GM18909 (cell line): ENCODE data around the gene TRIP10.

Experiments used
- ATAC-seq: cut with Tn5 transposase; IDR thresholded peaks from one replicate; pipeline ENCODE4 v1.9.1; 2021; ENCODE audit warnings: mild to moderate bottlenecking; ENCODE audit not compliant: unreplicated experiment, poor library complexity

TRIP10 gene

GRCh38 chr19:6723738-6724137 is 15.7 kb upstream of the TRIP10 start:
- no peak for ATAC-seq

- ATAC-seq, result no peak
Observed at GRCh38 chr19:6724631-6725492, 14.6 kb upstream of the TRIP10 start.

DNA sequence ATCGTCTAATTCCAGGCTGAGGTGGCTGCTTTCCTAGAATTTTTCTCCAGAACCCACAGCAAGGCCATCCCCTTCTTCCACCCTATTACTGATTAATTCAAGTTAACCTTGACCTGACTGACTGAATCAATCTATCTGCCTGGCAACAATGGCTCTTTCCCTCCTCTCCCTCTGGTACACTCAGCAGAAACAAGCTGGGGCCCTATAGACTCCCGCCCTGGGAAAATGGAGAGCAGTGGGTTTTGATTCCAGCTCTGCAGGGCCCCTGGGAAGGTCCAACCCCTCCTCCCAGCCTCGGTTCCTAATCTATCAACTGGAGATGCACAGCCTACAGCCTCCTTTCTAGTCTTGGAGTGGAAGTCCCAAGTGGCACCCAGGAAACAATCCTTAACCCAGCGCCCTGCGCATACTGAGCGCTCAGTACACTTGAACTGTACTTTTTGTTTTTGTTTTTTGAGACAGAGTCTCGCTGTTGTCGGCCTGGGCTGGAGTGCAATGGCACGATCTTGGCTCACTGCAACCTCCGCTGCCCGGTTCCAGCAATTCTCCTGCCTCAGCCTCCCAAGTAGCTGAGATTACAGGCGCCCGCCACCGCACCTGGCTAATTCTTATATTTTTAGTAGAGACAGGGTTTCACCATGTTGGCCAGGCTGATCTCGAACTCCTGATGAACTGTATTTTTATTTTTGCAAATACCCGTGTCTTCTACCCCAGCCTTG is 13.8 kb upstream of the TRIP10 start:
- no peak for ATAC-seq

- ATAC-seq, result no peak
Observed at GRCh38 chr19:6728346-6728745, 11.1 kb upstream of the TRIP10 start.

- ATAC-seq, result no peak
Observed at GRCh38 chr19:6729573-6730152, 9.8 kb upstream of the TRIP10 start.

GRCh38 chr19:6730153-6730804 is 9.2 kb upstream of the TRIP10 start:
- ATAC-seq, result no peak

DNA sequence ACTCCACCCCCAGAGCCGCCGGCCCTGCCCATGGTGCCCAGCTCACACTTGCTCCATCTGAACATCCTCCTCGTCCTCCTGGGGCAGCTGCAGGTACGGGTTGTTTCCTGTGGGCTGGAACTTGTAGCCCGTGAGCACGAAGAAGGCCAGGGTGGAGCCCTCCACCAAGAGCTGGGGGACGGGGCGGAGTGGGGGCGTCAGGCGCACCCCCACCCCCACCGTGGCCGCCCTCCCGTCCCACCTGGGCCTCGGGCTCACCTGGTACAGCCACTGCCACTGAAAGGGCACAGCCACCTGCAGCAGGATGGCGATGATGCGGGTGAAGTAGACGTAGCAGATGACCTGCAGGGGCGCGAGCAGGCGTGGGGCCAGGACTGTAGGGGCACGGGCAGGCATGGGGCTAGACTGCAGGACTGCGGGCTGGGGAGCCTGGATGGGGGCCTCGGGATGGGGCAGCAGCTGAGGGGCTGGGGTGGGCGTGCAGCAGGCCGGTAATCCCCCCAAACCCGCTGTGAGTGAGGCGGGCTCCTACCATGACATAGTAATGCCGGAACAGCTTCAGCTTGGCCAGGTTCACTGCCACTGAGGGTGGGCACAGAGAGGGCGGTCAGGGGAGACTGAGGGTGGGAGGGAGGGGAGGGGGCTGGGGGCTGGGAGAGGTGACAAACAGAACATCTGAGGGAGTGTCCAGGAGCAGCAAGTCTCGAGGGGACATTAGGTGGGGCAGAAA is 8.4 kb upstream of the TRIP10 start:
- ATAC-seq, result no peak

DNA sequence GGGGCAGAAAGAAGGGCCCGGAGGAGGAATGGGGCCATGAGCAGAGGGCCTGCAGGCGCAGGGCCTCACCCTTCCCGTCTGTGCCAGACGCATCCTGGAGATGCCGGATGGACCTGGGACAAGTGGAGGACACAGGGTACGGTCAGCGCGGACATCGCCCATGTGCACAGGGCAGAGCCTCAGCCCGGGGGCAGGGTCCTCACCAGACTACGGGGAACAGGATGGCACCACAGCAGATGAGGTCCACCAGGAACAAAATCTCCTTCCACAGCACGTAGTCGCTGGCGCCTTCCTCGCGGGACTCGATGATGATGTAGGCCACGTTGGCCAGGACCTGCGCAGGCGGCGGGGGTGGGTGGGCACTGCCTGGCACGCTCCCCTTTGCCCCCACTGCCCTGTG is 7.7 kb upstream of the TRIP10 start:
- ATAC-seq, result no peak

DNA sequence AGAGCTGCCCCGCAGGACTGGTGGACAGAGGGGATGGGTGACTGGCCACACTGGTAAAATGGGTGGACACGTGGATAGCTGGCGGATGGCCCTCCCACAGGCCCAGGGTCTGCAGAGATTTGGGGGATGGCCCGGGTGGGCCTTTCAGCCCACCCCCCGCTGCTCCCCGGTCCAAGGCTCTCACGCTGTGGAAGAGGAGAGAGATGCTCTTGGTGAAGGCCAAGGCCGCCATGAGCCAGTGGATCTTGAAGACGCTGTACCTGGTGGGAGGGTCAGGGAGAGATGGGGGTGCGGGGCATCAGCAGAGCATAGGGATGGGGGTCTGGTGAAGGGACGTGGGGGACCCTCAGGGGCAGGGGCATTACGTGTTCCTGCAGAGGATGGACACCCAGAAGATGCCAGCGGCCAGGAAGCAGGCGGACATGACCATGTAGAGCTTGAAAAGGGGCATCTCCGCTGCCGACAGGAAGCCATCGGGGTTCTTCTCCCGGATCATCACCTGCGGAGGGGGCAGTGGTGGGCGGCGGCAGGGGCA is 6.6 kb upstream of the TRIP10 start:
- ATAC-seq, result no peak

GRCh38 chr19:6733338-6734095 is 6.0 kb upstream of the TRIP10 start:
- ATAC-seq, result no peak

DNA sequence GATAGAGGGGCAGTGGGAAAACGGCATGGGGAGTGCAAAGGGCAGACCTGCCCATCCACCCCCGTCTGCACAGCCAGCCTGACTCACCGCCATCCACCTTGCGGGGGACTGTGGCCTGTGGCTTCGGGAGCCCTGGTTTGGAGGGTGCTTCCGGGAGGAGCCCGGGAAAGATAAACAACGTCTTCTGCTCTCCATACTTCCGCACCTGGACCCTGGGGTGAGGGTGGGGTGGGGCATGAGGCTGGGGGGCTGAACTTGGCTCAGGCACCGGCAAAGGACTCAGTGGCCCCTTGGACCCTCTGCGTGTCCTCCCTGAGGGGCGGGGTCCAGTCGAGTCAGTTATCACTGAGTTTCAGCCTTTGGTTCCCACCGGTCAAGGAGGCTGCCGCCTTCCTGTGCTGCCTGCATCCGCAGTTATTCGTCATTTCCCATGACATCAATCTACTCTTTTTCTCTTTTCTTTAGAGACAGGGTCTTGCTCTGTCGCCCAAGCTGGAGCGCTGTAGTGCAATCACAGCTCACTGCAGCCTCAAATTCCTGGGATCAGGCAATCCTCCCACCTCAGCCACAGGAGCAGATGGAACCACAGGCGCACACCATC is 5.3 kb upstream of the TRIP10 start:
- ATAC-seq, result no peak

DNA sequence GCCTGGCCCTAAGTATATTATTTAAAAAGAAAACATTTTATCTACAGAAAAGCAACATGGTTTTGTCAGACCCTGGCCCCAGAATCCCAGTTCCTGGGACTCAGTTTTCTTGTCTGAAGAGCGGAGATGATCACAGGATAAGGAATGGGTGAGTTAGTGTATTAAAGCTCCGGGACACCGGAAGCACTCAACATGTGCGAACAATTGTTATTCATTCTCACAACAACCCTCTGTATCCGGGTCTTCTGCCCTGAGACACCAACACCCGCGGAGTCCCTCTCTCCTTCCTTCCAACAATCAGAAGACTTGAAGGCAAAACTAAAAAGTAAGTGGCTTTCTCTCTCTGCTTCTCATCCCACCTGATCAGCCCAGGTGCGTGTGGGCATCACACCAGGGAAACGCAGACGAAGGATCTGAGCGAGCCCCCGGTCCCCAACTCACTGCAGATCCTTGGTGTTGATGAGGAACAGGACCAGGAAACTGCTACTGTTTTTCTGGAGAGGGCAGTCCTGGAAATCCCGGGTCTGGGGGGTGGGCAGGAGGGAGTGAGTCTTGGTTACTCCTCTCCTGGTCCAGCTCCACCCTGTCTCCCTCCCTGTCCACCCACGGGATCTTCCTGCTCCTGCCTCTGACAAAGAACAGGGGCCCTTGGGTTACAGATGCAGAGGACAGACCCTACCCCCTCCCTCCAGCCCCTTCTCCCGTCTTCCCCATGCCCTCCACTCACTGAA is 4.1 kb upstream of the TRIP10 start:
- no peak for ATAC-seq

DNA sequence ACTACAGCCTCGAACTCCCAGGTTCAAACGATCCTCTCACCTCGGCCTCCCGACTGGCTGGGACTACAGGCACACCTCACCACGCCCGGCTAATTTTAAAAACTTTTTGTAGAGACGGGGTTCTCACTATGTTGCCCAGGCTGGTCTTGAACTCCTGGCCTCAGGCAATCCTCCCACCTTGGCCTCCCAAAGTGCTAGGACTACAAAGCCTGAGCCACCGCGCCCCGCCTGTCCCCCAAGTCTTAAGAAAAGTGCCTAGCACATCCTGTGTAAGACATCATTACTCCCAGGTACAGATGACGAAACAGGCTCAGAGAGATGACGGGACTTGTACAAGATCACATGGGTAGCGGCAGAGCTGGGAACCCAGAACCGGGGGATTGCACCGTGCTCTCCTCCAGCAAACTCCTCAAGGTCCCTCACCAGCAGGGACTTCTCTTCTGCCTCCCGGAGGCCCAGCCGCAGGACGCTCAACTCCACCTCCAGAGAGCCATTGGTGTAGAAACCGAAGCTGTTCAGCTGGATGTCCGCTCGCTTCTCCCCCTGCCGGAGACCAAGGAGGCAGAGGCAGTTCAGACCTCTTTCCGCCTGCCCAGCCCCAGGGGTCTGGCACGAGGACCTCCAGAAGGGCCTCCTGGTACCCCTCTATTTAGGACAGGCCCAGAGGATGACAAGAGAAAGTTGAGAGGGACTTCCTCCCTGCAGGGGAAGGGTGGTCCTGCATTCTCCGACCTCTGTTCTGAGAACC is 3.1 kb upstream of the TRIP10 start:
- ATAC-seq, result no peak

DNA sequence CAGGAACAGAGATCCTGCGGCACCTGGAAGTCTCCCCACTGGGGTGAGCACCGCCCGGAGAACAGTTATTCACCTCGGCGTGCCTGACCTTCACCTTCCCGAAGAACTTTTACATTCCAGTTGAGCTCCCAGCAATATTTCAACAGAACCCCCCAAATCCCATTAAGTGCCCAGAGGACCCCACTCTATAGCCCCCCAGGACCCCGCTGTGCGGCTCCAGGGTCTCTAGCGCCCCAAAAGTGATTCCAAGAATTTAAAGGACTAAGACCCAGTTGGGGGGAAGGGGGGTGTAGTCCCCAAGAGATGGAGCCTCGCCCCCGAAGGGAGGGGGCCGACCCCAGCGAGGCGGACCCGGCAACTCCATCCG is 2.6 kb upstream of the TRIP10 start:
- no peak for ATAC-seq

DNA sequence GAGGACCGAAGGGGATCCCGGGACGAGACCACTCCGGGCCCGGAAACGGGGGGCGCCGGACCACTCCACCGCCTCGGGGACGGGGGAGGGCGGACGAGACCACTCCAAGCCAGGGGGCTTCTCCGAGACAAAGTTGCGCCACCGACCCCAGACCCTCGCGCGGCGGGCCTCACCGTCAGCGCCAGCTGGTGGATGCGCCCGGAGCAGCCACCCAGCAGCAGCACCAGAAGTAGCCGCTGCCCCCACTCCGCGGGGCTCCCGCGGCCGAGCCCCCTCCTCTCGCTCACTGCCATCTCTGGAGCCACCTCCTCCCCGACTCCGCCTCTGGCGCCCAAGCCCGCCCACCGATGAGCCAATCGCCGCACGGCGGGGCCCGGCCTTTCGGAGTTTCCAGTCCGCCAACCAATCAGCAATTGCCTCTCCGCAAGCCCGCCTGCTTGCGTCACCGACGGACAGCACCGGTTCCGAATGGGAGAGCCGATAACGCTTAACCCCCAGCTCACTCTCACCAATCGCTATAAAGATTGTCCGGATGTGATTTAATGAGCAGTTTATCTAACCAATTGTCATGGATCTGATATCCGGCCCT is 2.1 kb upstream of the TRIP10 start, which contains the start of gene GPR108:
Gene GPR108 (minus strand): TSS at position 297 of the 589 bp plus-strand sequence. CDS start 4 bp downstream, at position 293.
- ATAC-seq, result peak; percentile 76

DNA sequence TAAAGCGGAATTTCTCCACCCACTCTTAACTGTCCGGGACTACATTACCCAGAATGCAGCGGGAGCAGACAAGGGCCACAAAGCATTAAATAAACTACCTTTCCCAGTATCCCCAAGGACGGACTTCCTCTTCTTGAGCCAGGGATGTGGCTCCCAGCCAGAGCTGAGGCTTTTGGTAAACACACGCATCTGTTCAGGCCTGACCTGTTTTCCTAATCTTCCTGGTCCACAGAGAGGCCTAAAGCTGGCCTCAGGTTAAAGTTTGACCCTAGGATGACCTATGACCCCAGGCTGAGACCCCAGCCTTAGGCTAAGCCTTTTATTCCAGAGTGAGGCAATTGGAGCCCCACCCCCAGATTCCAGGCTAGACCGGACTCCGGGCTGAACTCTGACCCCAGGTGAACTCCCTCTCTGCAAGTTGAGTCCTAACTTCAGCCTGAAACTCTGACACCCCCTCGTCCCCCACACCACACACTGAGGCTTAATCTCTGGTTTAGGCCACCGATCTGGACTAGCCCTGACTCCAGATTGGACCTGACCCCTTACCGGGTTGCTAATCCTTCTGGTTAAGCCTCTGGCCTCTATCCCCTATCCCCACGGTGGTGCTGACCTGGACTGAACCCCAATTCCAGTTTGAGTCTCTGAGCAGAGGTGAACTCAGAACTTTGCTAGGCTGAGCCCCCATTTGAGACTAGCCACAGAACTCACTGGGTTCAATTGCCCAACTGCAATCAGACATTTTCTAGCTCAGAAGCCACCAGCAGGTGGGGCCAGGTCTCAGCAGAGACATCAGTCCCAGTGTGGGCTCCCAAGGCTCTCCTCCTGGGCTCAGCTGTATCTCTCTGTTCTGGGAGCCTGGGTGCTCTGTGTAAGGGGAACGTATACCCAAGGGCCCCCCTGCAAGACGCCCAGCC is 1.4 kb upstream of the TRIP10 start:
- ATAC-seq, result no peak
